SK-N-SH treated with all-trans-retinoic acid at 6 μM for 48 hours (cell line): Measurements from ENCODE around the gene TCEA3.

Experiments used
- ARNTL ChIP-seq: fragments of 450-650 bp; formaldehyde crosslinking; IDR thresholded peaks from 2 replicates; pipeline ENCODE4 v1.5.0; 2020; ENCODE audit warnings: low read depth, mild to moderate bottlenecking, moderate library complexity, borderline replicate concordance
- BACH2 ChIP-seq: fragments of 250-450 bp; sonication (Bioruptor Pico); IDR thresholded peaks from 2 replicates; pipeline ENCODE4 v1.9.0; 2021; ENCODE audit warnings: mild to moderate bottlenecking, borderline replicate concordance
- CREB5 ChIP-seq: fragments of 250-450 bp; sonication (Bioruptor Pico); IDR thresholded peaks from 2 replicates; pipeline ENCODE4 v1.5.1; 2020; ENCODE audit warnings: low read depth, mild to moderate bottlenecking, moderate library complexity
- OSR1 ChIP-seq: fragments of 250-450 bp; sonication (Bioruptor Pico); IDR thresholded peaks from 2 replicates; pipeline ENCODE4 v1.8.0; 2022; ENCODE audit warnings: moderate library complexity, mild to moderate bottlenecking, inconsistent platforms
- PATZ1 ChIP-seq: fragments of 250-450 bp; sonication (Bioruptor Pico); IDR thresholded peaks from 2 replicates; pipeline ENCODE4 v1.8.0; 2020; ENCODE audit warnings: mild to moderate bottlenecking, moderate library complexity, borderline replicate concordance
- RARB ChIP-seq: fragments of 250-450 bp; sonication (Bioruptor Pico); IDR thresholded peaks from 2 replicates; pipeline ENCODE4 v1.8.0; 2021; ENCODE audit warnings: mild to moderate bottlenecking, moderate library complexity
- SNAI2 ChIP-seq: fragments of 250-450 bp; sonication (Bioruptor Pico); IDR thresholded peaks from 2 replicates; pipeline ENCODE4 v1.5.0; 2020; ENCODE audit warnings: mild to moderate bottlenecking, moderate library complexity
- TOX ChIP-seq: fragments of 250-450 bp; sonication (Bioruptor Pico); IDR thresholded peaks from 2 replicates; pipeline ENCODE4 v1.8.0; 2021; ENCODE audit warnings: mild to moderate bottlenecking, moderate library complexity, borderline replicate concordance
- ZFP3 ChIP-seq: fragments of 250-450 bp; sonication (Bioruptor Pico); IDR thresholded peaks from 2 replicates; pipeline ENCODE4 v1.5.0; 2020; ENCODE audit warnings: mild to moderate bottlenecking, moderate library complexity
- ZNF70 ChIP-seq: fragments of 450-650 bp; formaldehyde crosslinking; IDR thresholded peaks from 2 replicates; pipeline ENCODE4 v1.5.0; 2020; ENCODE audit warnings: mild to moderate bottlenecking, moderate library complexity

GRCh38 chr1:23403355-23403734 lies 21.2 kb downstream of the TCEA3 start:
- TF ChIP-seq ZFP3 (CRISPR knock-in tag) (no peak), RARB (CRISPR knock-in tag) (no peak), PATZ1 (CRISPR knock-in tag) (no peak), OSR1 (CRISPR knock-in tag) (no peak), BACH2 (CRISPR knock-in tag) (no peak), CREB5 (CRISPR knock-in tag) (no peak), ARNTL (no peak), SNAI2 (CRISPR knock-in tag) (no peak), ZNF70 (CRISPR knock-in tag) (no peak), TOX (CRISPR knock-in tag) (no peak)
